CD14-positive monocyte (primary cell): ENCODE results near the gene NT5E. TPM values are rescaled to one million over a fixed set of nuclear protein-coding genes. Genes with fewer than 3 reads are reported as not detected.
A peak's percentile ranks its signal among the peaks of the same experiment; 100 is the strongest.

Source experiments
- DNase-seq, 3 donors: peaks; one replicate each; pipeline ENCODE4 v3.0.0-alpha.2; 2011 to 2022
- H2AFZ ChIP-seq: 2 replicates; pipeline ENCODE4 v1.6.0; 2012; ENCODE audit warnings: mild to moderate bottlenecking, low read depth, low read length, inconsistent platforms; ENCODE audit not compliant: insufficient read depth, poor library complexity, severe bottlenecking
- H3K27ac ChIP-seq, 2 donors: 1 replicate in 1 of 2; 2 replicates in 1 of 2; pipeline ENCODE4 v1.5.1; 2012 to 2013; ENCODE audit warnings: low read length in 2 of 2, control low read depth in 1 of 2, inconsistent platforms in 1 of 2, low read depth in 1 of 2, mild to moderate bottlenecking in 1 of 2
- H3K27me3 ChIP-seq, 2 donors: one replicate each; pipeline versions ENCODE4 v1.6.0 to v1.6.1; 2011 to 2013; ENCODE audit warnings: low read length in 2 of 2; ENCODE audit not compliant: control insufficient read depth in 2 of 2, insufficient read depth in 2 of 2
- H3K36me3 ChIP-seq, 2 donors: replicated peaks in 1 of 2; 1 replicate in 1 of 2; 2 replicates in 1 of 2; pipeline versions ENCODE4 v1.5.1 to v1.6.1; 2012 to 2013; ENCODE audit warnings: low read length in 2 of 2, control low read depth in 1 of 2, inconsistent platforms in 1 of 2, mild to moderate bottlenecking in 1 of 2; ENCODE audit not compliant: insufficient read depth in 2 of 2, control insufficient read depth in 1 of 2
- H3K4me1 ChIP-seq, 2 donors: 1 replicate in 1 of 2; 2 replicates in 1 of 2; pipeline versions ENCODE4 v1.5.1 to v1.6.1; 2012 to 2013; ENCODE audit warnings: low read length in 2 of 2, control low read depth in 1 of 2, inconsistent platforms in 1 of 2, mild to moderate bottlenecking in 1 of 2, moderate library complexity in 1 of 2; ENCODE audit not compliant: insufficient read depth in 2 of 2, control insufficient read depth in 1 of 2
- H3K4me2 ChIP-seq: replicated peaks from 2 replicates; pipeline ENCODE3; 2012; ENCODE audit warnings: low read length, moderate library complexity, mild to moderate bottlenecking; ENCODE audit not compliant: poor library complexity, severe bottlenecking; ENCODE audit errors: extremely low read depth
- H3K4me3 ChIP-seq, 3 experiments: fragments of 200-600 bp in 1 of 3; sonication (generic) in 1 of 3; replicated peaks in 1 of 3; 1 replicate in 2 of 3; 2 replicates in 1 of 3; pipeline ENCODE4 v1.5.1; 2011 to 2013; ENCODE audit warnings: low read length in 3 of 3, mild to moderate bottlenecking in 3 of 3, control low read depth in 2 of 3, low read depth in 2 of 3, inconsistent platforms in 1 of 3, moderate library complexity in 1 of 3
- H3K79me2 ChIP-seq: 2 replicates; pipeline ENCODE4 v1.6.0; 2012; ENCODE audit warnings: mild to moderate bottlenecking, control low read depth, inconsistent platforms, low read length, moderate library complexity; ENCODE audit not compliant: insufficient read depth
- H3K9ac ChIP-seq: 2 replicates; pipeline ENCODE4 v1.6.0; 2017; ENCODE audit warnings: low read length, mild to moderate bottlenecking; ENCODE audit not compliant: insufficient read depth, poor library complexity, severe bottlenecking
- H3K9me3 ChIP-seq, 2 donors: replicated peaks in 1 of 2; 1 replicate in 1 of 2; 2 replicates in 1 of 2; pipeline versions ENCODE4 v1.5.1 to v1.6.1; 2012 to 2013; ENCODE audit warnings: low read length in 2 of 2, control low read depth in 1 of 2; ENCODE audit not compliant: control insufficient read depth in 1 of 2, insufficient read depth in 1 of 2
- H4K20me1 ChIP-seq: 2 replicates; pipeline ENCODE4 v1.6.0; 2012; ENCODE audit warnings: mild to moderate bottlenecking, low read length, control low read depth, moderate library complexity; ENCODE audit not compliant: insufficient read depth
- H3K27ac Mint-ChIP-seq, 7 donors: one replicate each; pipeline ENCODE4 v1.8.0; 2020; ENCODE audit warnings: mild to moderate bottlenecking in 7 of 7, mixed read lengths in 7 of 7, moderate library complexity in 6 of 7, inconsistent platforms in 2 of 7
- H3K27me3 Mint-ChIP-seq, 3 donors: one replicate each; pipeline ENCODE4 v1.8.0; 2021 to 2022; ENCODE audit warnings: low read depth in 3 of 3, mild to moderate bottlenecking in 3 of 3, mixed read lengths in 3 of 3, moderate library complexity in 3 of 3, inconsistent platforms in 1 of 3
- H3K36me3 Mint-ChIP-seq, 2 donors: one replicate each; pipeline ENCODE4 v1.8.0; 2020; ENCODE audit warnings: mixed read lengths in 2 of 2, inconsistent platforms in 1 of 2, mild to moderate bottlenecking in 1 of 2
- H3K4me1 Mint-ChIP-seq: one replicate; pipeline ENCODE4 v1.8.0; 2020; ENCODE audit warnings: mild to moderate bottlenecking, mixed read lengths
- H3K4me3 Mint-ChIP-seq, 2 donors: one replicate each; pipeline ENCODE4 v1.8.0; 2020; ENCODE audit warnings: mild to moderate bottlenecking in 2 of 2, mixed read lengths in 2 of 2, moderate library complexity in 1 of 2
- H3K9me3 Mint-ChIP-seq, 7 donors: one replicate each; pipeline ENCODE4 v1.8.0; 2020 to 2022; ENCODE audit warnings: mixed read lengths in 7 of 7, mild to moderate bottlenecking in 6 of 7, moderate library complexity in 6 of 7, inconsistent platforms in 2 of 7
- WGBS: methylation state at CpG from one replicate; pipeline ENCODE4 v1.1.5; 2013; ENCODE audit warnings: missing lambda C conversion rate; ENCODE audit not compliant: insufficient coverage; 5-methylcytosine and 5-hydroxymethylcytosine counted together
- intact Hi-C, 2 donors: fragments of 100-400 bp; cut with micrococcal nuclease; formaldehyde crosslinking; loops; one replicate each; pipeline versions ENCODE4 v1.15.0 to v1.15.1; 2023
- polyA plus RNA-seq, 3 donors: library from polyadenylated mRNA; depleted of rRNA in 1 of 3; unstranded in 2 of 3; stranded (reverse) in 1 of 3; fragments of 300-500 nt in 2 of 3; fragments of >200 nt in 1 of 3; fragmentation: Illumina TruSeq in 2 of 3; gene quantifications; 1 replicate in 2 of 3; 2 replicates in 1 of 3; pipeline ENCODE4 v1.2.3, GENCODE V29; 2012 to 2021
- TF ChIP-seq, protein P1 (sequence below): fragments of 200-600 bp; IDR thresholded peaks from one replicate; pipeline ENCODE4 v1.8.0; 2022; ENCODE audit warnings: antibody characterized with exemption, mild to moderate bottlenecking

Gene NT5E
- polyA plus RNA-seq, 3 donors: 0.14 to 0.18 TPM; not detected in 1

DNA sequence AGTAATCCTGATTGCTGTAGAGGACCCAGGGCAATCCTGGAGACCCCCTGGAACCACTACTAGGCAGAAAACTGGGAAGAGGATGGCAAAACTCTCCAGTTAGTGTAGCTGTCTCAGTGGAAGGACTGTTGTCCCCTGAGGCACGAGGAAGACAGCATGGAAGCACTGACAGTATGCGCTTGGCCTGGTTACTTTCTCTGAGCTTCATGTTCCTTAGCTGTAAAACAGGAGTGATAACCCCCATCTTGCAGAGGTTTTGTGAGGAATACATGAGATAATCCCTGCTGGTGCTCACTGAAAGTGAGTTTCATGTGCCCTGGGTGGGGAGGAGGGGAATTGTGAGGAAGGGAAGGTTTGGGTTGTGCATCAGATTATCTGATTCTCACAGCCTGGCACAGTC, 3.2 kb downstream of the NT5E start:
- no peak overlapping the region for H2AFZ ChIP-seq
- Mint-ChIP-seq H3K9me3 (peaks cover 0 to 7% (median 4%) of the 10 kb centered on the region in 7 donors), H3K27ac (no peak overlapping the region), H3K4me1 (peaks cover 14% of the 10 kb centered on the region), H3K27me3 (peaks cover 46 to 78% (median 65%) of the 10 kb centered on the region in 3 donors), H3K36me3 (peaks cover 0 to 2% of the 10 kb centered on the region in 2 donors), H3K4me3 (peak overlapping the region in 1 of 2 donors; percentile 6)
- no peak overlapping the region for H3K4me3 ChIP-seq
- DNase-seq: no peak
- H3K9me3 ChIP-seq: peaks cover 0 to 8% of the 10 kb centered on the region in 2 donors
- H3K36me3 ChIP-seq: no peaks in the 10 kb centered on the region
- H3K79me2 ChIP-seq: no peaks in the 10 kb centered on the region
- H3K4me1 ChIP-seq: peaks cover 11 to 14% of the 10 kb centered on the region in 2 donors
- H3K4me2 ChIP-seq: no peak overlapping the region
- TF ChIP-seq, protein P1, sequence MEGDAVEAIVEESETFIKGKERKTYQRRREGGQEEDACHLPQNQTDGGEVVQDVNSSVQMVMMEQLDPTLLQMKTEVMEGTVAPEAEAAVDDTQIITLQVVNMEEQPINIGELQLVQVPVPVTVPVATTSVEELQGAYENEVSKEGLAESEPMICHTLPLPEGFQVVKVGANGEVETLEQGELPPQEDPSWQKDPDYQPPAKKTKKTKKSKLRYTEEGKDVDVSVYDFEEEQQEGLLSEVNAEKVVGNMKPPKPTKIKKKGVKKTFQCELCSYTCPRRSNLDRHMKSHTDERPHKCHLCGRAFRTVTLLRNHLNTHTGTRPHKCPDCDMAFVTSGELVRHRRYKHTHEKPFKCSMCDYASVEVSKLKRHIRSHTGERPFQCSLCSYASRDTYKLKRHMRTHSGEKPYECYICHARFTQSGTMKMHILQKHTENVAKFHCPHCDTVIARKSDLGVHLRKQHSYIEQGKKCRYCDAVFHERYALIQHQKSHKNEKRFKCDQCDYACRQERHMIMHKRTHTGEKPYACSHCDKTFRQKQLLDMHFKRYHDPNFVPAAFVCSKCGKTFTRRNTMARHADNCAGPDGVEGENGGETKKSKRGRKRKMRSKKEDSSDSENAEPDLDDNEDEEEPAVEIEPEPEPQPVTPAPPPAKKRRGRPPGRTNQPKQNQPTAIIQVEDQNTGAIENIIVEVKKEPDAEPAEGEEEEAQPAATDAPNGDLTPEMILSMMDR: no peak
- H4K20me1 ChIP-seq: no peaks in the 10 kb centered on the region
- no peak overlapping the region for H3K9ac ChIP-seq
- intact Hi-C loops: no loop called here
- no peak overlapping the region for H3K27ac ChIP-seq
- WGBS: 83% methylated on average over 2 of the region's 2 CpGs
- H3K27me3 ChIP-seq: peaks cover 69 to 73% of the 10 kb centered on the region in 2 donors

DNA sequence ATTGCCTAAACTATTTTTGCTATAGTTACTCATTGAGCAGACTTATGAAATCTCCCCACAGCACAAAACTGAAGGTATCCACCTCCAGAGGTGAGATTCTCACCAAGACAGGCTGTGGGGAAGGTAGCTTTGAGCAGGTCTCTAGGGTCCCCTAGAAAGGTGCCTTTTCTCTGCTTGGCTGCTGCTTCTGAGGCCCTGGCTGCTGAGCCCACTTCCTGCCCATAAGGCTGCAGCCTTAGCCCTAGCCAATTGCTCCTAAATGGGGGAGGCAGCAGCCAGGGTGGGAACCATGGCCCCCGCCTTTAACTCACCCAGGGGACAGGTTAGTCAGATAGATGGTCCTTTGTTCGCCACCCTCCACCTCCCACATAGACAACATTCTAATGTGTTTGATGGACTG, 3.6 kb downstream of the NT5E start:
- no peaks in the 10 kb centered on the region for H4K20me1 ChIP-seq
- no peaks in the 10 kb centered on the region for H3K36me3 ChIP-seq
- H3K4me1 ChIP-seq: peaks cover 11 to 18% of the 10 kb centered on the region in 2 donors
- no peak overlapping the region for H2AFZ ChIP-seq
- H3K4me3 ChIP-seq: no peak overlapping the region
- H3K9ac ChIP-seq: no peak overlapping the region
- TF ChIP-seq, protein P1: no peak
- H3K36me3 Mint-ChIP-seq: peaks cover 0 to 2% of the 10 kb centered on the region in 2 donors
- H3K27me3 ChIP-seq: peaks cover 64 to 69% of the 10 kb centered on the region in 2 donors
- H3K4me1 Mint-ChIP-seq: peaks cover 19% of the 10 kb centered on the region
- no peak for DNase-seq
- H3K27me3 Mint-ChIP-seq: peaks cover 41 to 74% (median 61%) of the 10 kb centered on the region in 3 donors
- peaks cover 0 to 7% (median 4%) of the 10 kb centered on the region in 7 donors for H3K9me3 Mint-ChIP-seq
- no peak overlapping the region for H3K27ac ChIP-seq
- H3K4me2 ChIP-seq: no peak overlapping the region
- no CpG with 5 or more reads among the region's 2 CpGs for WGBS
- intact Hi-C loops: no loop called here
- H3K4me3 Mint-ChIP-seq: no peak overlapping the region
- no peak overlapping the region for H3K27ac Mint-ChIP-seq
- no peaks in the 10 kb centered on the region for H3K79me2 ChIP-seq
- H3K9me3 ChIP-seq: peaks cover 0 to 8% of the 10 kb centered on the region in 2 donors
